Measurements from ENCODE around the gene ZMYND11.
"Not testable (repeated sequence)": the region's sequence is repeated elsewhere in the genome, so short reads cannot be mapped to it uniquely, and the experiment has no call there.

The ZMYND11 gene

GRCh38 chr10:251982-252582, 116.8 kb downstream of the ZMYND11 start:
- POLR2A ChIA-PET, result interaction anchor here (0.6 kb wide), 1 partner anchor 8 kb away, joined by 3 read pairs; no protein-coding TSS in a partner anchor
- DNase-seq (ENCODE audit: low read depth, low spot score), result no peak
- no peak overlapping the region for H3K4me3 ChIP-seq (ENCODE audit: low read depth, low read length)
- TF ChIP-seq CTCF (IDR thresholded peaks at IDR 0.05; ENCODE audit: insufficient read depth, low read length, missing control alignments), result no peak
- CTCF ChIA-PET, result no interaction called here

DNA sequence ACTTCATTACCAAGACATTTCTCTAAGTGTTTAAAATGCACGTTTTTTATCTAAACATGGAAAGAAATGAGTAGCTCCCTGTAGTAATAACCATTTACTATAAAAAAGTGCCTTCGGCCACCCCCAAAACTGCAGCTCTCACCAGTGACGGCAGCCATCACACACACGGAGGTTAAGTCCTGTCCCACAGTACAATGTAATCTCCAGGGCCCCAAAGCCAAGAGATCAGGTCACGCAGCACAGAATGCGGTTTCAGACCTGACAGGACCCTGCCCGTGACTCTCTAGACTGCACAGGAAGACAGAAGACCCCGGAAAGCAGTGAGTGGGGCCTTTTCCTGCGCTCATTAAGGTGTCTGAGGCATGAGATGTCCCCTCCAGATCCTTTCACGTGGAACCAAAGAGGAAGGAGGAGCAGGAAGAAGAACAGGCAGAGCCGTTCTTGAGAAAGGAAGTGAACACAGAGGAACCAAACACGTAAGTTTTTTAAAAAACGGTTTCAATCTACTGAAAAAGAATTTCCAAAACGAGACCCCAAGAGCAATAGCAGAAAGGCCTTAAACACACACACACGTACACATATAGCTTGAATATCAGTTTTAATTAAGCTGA, 125.7 kb downstream of the ZMYND11 start:
- no peak for DNase-seq (ENCODE audit: low read depth, low spot score)
- no peak for TF ChIP-seq CTCF (IDR thresholded peaks at IDR 0.05; ENCODE audit: insufficient read depth, low read length, missing control alignments)
- ChIA-PET CTCF (interaction anchor here (1.5 kb wide), 1 partner anchor 10 kb away, joined by 3 read pairs; no protein-coding TSS in a partner anchor), POLR2A (interaction anchor here (0.5 kb wide), 1 partner anchor 9 kb away, joined by 3 read pairs; no protein-coding TSS in a partner anchor)
- H3K4me3 ChIP-seq (ENCODE audit: low read depth, low read length), result no peak overlapping the region

DNA sequence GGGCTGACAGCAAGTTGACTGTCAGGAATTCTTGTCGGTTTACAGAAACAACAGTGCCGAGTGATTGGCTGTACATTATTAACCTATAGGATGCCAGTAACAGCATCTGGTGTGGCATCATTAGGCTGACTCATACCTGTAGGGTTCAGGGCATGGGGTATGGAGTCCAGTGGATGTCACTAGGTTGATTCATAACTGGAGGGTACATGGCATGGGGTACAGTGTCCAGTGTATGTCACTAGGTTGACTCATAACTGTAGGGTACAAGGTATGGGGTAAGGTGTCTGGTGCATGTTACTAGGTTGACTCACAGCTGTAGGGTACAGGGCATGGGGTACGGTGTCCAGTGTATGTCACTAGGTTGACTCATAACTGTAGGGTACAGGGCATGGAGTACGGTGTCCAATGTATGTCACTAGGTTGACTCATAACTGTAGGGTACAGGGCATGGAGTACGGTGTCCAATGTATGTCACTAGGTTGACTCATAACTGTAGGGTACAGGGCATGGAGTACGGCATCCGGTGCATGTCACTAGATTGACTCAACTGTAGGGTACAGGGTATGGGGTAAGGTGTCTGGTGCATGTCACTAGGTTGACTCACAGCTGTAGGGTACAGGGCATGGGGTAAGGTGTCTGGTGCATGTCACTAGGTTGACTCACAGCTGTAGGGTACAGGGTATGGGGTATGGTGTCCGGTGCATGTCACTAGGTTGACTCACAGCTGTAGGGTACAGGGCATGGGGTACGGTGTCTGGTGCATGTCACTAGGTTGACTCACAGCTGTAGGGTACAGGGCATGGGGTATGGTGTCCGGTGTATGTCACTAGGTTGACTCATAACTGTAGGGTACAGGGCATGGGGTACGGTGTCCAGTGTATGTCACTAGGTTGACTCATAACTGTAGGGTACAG, 129.2 kb downstream of the ZMYND11 start:
- CTCF ChIA-PET; H3K4me3 ChIP-seq (ENCODE audit: low read depth, low read length); DNase-seq (ENCODE audit: low read depth, low spot score); POLR2A ChIA-PET: not testable (repeated sequence)

DNA sequence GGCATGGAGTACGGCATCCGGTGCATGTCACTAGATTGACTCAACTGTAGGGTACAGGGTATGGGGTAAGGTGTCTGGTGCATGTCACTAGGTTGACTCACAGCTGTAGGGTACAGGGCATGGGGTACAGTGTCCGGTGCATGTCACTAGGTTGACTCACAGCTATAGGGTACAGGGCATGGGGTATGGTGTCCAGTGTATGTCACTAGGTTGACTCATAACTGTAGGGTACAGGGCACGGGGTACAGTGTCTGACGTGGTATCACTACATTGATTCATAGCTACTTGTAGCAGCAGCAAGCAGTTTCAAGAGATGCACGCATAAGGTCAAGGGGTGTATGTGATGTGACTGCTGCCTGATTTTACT, 129.8 kb downstream of the ZMYND11 start:
- DNase-seq (ENCODE audit: low read depth, low spot score); H3K4me3 ChIP-seq (ENCODE audit: low read depth, low read length); POLR2A ChIA-PET: not testable (repeated sequence)
- CTCF ChIA-PET, result interaction anchor here (0.7 kb wide), 1 partner anchor 663 kb away, joined by 4 read pairs; no protein-coding TSS in a partner anchor

- H3K4me3 ChIP-seq (ENCODE audit: low read depth, low read length); DNase-seq (ENCODE audit: low read depth, low spot score); POLR2A ChIA-PET: not testable (repeated sequence)
- CTCF ChIA-PET, result interaction anchor here (0.7 kb wide), 1 partner anchor 662 kb away, joined by 4 read pairs; no protein-coding TSS in a partner anchor
Measured at GRCh38 chr10:265816-266588, 130.7 kb downstream of the ZMYND11 start.

GRCh38 chr10:266974-267425, 131.7 kb downstream of the ZMYND11 start:
- POLR2A ChIA-PET, result no interaction called here
- no peak for DNase-seq (ENCODE audit: low read depth, low spot score)
- no peak overlapping the region for H3K4me3 ChIP-seq (ENCODE audit: low read depth, low read length)
- CTCF ChIA-PET, result no interaction called here
- TF ChIP-seq CTCF (IDR thresholded peaks at IDR 0.05; ENCODE audit: insufficient read depth, low read length, missing control alignments), result no peak

- ChIA-PET CTCF (no interaction called here), POLR2A (no interaction called here)
- no peak overlapping the region for H3K4me3 ChIP-seq (ENCODE audit: low read depth, low read length)
- no peak for DNase-seq (ENCODE audit: low read depth, low spot score)
- TF ChIP-seq CTCF (IDR thresholded peaks at IDR 0.05; ENCODE audit: insufficient read depth, low read length, missing control alignments), result no peak
Measured at GRCh38 chr10:267705-268104, 132.4 kb downstream of the ZMYND11 start.

Measured in AG04449 (cell line).